HCT116 (cell line): ENCODE results near the gene PLBD2. TPM values are rescaled to one million over a fixed set of nuclear protein-coding genes. Genes with fewer than 3 reads are reported as not detected.

Experiments used
- ATAC-seq: fragments of 200-7000 bp; cut with Tn5 transposase; 2 replicates; pipeline ENCODE4 v1.9.1; 2020; ENCODE audit warnings: mild to moderate bottlenecking, moderate library complexity
- BruUV-seq: library from RNA; stranded (reverse); fragments of 400-500 nt; replicated peaks from 2 replicates; lab custom pipeline; 2021; lab: Mats Ljungman, UMichigan
- CTCF ChIA-PET: fragments of 300-600 bp; sonication (Branson Sonifier 250); formaldehyde crosslinking; loops from one replicate; lab custom pipeline; 2021; ENCODE audit warnings: antibody characterized with exemption; lab: Charles Lee
- POLR2A ChIA-PET: fragments of 300-600, 350-600 bp; sonication (Branson Sonifier 250); formaldehyde crosslinking; loops from one replicate; lab custom pipeline; 2021; ENCODE audit warnings: antibody characterized with exemption; lab: Charles Lee
- RAD21 ChIA-PET, 2 experiments: fragments of 300-600 bp; sonication (Branson Sonifier 250); formaldehyde crosslinking; loops; one replicate each; lab custom pipeline; 2023; ENCODE audit warnings: low total read pairs in 2 of 2; ENCODE audit not compliant: uncharacterized antibody in 2 of 2, unreplicated experiment in 2 of 2, low non-redundant PET in 1 of 2; lab: Charles Lee
- DNase-seq: peaks from one replicate; pipeline ENCODE4 v3.0.0-alpha.2; 2010; ENCODE audit warnings: low read depth, low spot score
- H2AFZ ChIP-seq: fragments of 200-600 bp; shearing (Covaris generic), sonication (generic); 2 replicates; pipeline ENCODE4 v1.6.1; 2017; ENCODE audit warnings: low read depth, mixed run types, mixed read lengths, antibody characterized with exemption, low read length; ENCODE audit not compliant: poor library complexity, severe bottlenecking
- H3K27ac ChIP-seq: 2 replicates; pipeline ENCODE4 v1.5.1; 2012; ENCODE audit warnings: low read depth, low read length
- H3K27me3 ChIP-seq: fragments of 200-600 bp; sonication (generic); 2 replicates; pipeline ENCODE4 v1.6.1; 2016; ENCODE audit warnings: mixed run types, low read length, mixed read lengths; ENCODE audit not compliant: insufficient read depth
- H3K36me3 ChIP-seq, 2 experiments: fragments of 200-500 bp in 1 of 2; fragments of 200-600 bp in 1 of 2; sonication (Bioruptor generic) in 1 of 2; sonication (generic) in 1 of 2; 2 replicates each; pipeline versions ENCODE4 v1.5.1 to v1.6.1; 2014 to 2016; ENCODE audit warnings: low read length in 2 of 2, inconsistent platforms in 1 of 2, mixed read lengths in 1 of 2, mixed run types in 1 of 2; ENCODE audit not compliant: insufficient read depth in 2 of 2, control insufficient read depth in 1 of 2
- H3K4me1 ChIP-seq, 2 experiments: fragments of 200-600 bp in 1 of 2; sonication (generic) in 1 of 2; 2 replicates each; pipeline versions ENCODE4 v1.5.1 to v1.6.1; 2012 to 2017; ENCODE audit warnings: low read length in 2 of 2, inconsistent platforms in 1 of 2, mild to moderate bottlenecking in 1 of 2, mixed read lengths in 1 of 2, mixed run types in 1 of 2, moderate library complexity in 1 of 2; ENCODE audit not compliant: insufficient read depth in 2 of 2, control insufficient read depth in 1 of 2
- H3K4me2 ChIP-seq: fragments of 200-600 bp; sonication (generic); 2 replicates; pipeline ENCODE4 v1.6.1; 2017; ENCODE audit warnings: mixed run types, low read length, mixed read lengths
- H3K4me3 ChIP-seq, 2 experiments: fragments of 200-600 bp in 1 of 2; sonication (generic) in 1 of 2; replicated peaks in 1 of 2; 2 replicates each; pipeline ENCODE4 v1.5.1; 2011 to 2016; ENCODE audit warnings: low read length in 2 of 2, control low read depth in 1 of 2, low read depth in 1 of 2, mild to moderate bottlenecking in 1 of 2, mixed read lengths in 1 of 2, mixed run types in 1 of 2
- H3K79me2 ChIP-seq: fragments of 200-600 bp; sonication (generic); 2 replicates; pipeline ENCODE4 v1.6.1; 2017; ENCODE audit warnings: mild to moderate bottlenecking, mixed run types, low read length, moderate library complexity, mixed read lengths; ENCODE audit not compliant: insufficient read depth
- H3K9ac ChIP-seq: fragments of 200-600 bp; sonication (generic); 2 replicates; pipeline ENCODE4 v1.6.1; 2016; ENCODE audit warnings: low read length, mixed read lengths
- H3K9me2 ChIP-seq: fragments of 200-600 bp; sonication (generic), shearing (Covaris generic); 2 replicates; pipeline ENCODE4 v1.6.1; 2017; ENCODE audit warnings: mixed run types, mild to moderate bottlenecking, moderate library complexity; ENCODE audit not compliant: insufficient read depth
- H3K9me3 ChIP-seq, 2 experiments: fragments of 200-500 bp in 1 of 2; fragments of 200-600 bp in 1 of 2; sonication (Bioruptor generic) in 1 of 2; sonication (generic) in 1 of 2; 2 replicates each; pipeline ENCODE4 v1.6.1; 2014 to 2017; ENCODE audit warnings: low read length in 2 of 2, mixed read lengths in 2 of 2, inconsistent platforms in 1 of 2, low read depth in 1 of 2, mild to moderate bottlenecking in 1 of 2, mixed run types in 1 of 2, moderate library complexity in 1 of 2; ENCODE audit not compliant: control insufficient read depth in 1 of 2, insufficient read depth in 1 of 2
- H4K20me1 ChIP-seq: fragments of 200-600 bp; sonication (generic), shearing (Covaris generic); 2 replicates; pipeline ENCODE4 v1.6.1; 2017; ENCODE audit warnings: mixed run types, mild to moderate bottlenecking, moderate library complexity; ENCODE audit not compliant: insufficient read depth
- EZH2 ChIP-seq: fragments of 200-600 bp; sonication (generic); IDR thresholded peaks from 2 replicates; pipeline ENCODE4 v1.6.1; 2017; ENCODE audit warnings: antibody characterized with exemption, mixed run types
- POLR2A ChIP-seq: IDR thresholded peaks from 2 replicates; pipeline ENCODE4 v1.7.0; 2011; ENCODE audit warnings: borderline replicate concordance; ENCODE audit not compliant: insufficient read depth, insufficient read length; ENCODE audit errors: extremely low read depth
- POLR2AphosphoS5 ChIP-seq: IDR thresholded peaks from 2 replicates; pipeline ENCODE4 v1.6.1; 2011; ENCODE audit warnings: mild to moderate bottlenecking, low read depth, low read length, moderate library complexity
- SRF ChIP-seq: IDR thresholded peaks from 2 replicates; pipeline ENCODE4 v1.6.1; 2012; ENCODE audit warnings: low read depth
- TCF7L2 ChIP-seq: IDR thresholded peaks from 2 replicates; pipeline ENCODE4 v1.7.0; 2011; ENCODE audit warnings: borderline replicate concordance, inconsistent platforms; ENCODE audit not compliant: insufficient read depth, insufficient read length; ENCODE audit errors: extremely low read depth
- ZFX ChIP-seq: fragments of 450-650 bp; IDR thresholded peaks from 2 replicates; pipeline ENCODE4 v1.6.1; 2017
- ZNF274 ChIP-seq: fragments of 200-500 bp; sonication (Bioruptor generic); IDR thresholded peaks from 2 replicates; pipeline ENCODE4 v1.6.1; 2014; ENCODE audit warnings: mild to moderate bottlenecking, low read depth, low read length, inconsistent platforms
- intact Hi-C: fragments of 100-400 bp; cut with micrococcal nuclease; formaldehyde crosslinking; loops from 2 replicates; pipeline ENCODE4 v1.10.0; 2022
- total RNA-seq: library from RNA; stranded (reverse); gene quantifications from one replicate; pipeline ENCODE4 v1.2.1, GENCODE V29; 2021; ENCODE audit not compliant: unreplicated experiment
- TF ChIP-seq, protein P1 (sequence below): IDR thresholded peaks from 2 replicates; pipeline ENCODE4 v1.6.1; 2012
- TF ChIP-seq, protein P2 (sequence below), 3 experiments: fragments of 200-600 bp in 1 of 3; sonication (generic) in 1 of 3; IDR thresholded peaks in 2 of 3; conservative IDR thresholded peaks in 1 of 3; 2 replicates each; pipeline ENCODE4 v1.5.1; 2012 to 2017; ENCODE audit warnings: low read depth in 2 of 3, low read length in 2 of 3, antibody characterized with exemption in 1 of 3, borderline replicate concordance in 1 of 3, control low read depth in 1 of 3, mild to moderate bottlenecking in 1 of 3, mixed read lengths in 1 of 3, mixed run types in 1 of 3, moderate library complexity in 1 of 3; ENCODE audit not compliant: insufficient read depth in 1 of 3
- TF ChIP-seq, protein P3 (sequence below): IDR thresholded peaks from 2 replicates; pipeline ENCODE4 v1.6.1; 2012; ENCODE audit warnings: low read depth
- TF ChIP-seq, protein P4 (sequence below): IDR thresholded peaks from 2 replicates; pipeline ENCODE4 v1.6.1; 2011; ENCODE audit warnings: mild to moderate bottlenecking, low read length, moderate library complexity; ENCODE audit not compliant: insufficient replicate concordance; ENCODE audit errors: extremely low read depth

The PLBD2 gene
- total RNA-seq, 1 experiment from 2014 or later, result 45.0 TPM

DNA sequence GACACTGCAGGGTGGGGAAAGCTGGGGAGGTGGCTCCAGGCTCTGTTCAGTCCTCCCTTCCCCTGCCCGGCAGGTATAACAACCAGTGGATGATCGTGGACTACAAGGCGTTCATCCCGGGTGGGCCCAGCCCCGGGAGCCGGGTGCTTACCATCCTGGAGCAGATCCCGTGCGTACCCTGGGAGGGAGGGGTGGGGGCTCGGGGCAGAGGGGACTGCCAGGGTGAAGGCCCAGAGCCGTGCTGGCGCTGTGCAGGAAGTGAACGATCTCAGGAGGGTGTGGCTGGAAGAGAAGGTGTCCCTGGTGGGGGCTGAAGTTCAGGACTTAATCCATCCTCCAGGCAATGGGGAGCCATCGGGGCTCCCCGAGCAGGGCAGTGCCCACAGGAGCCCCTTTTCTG, 26.4 kb downstream of the PLBD2 start:
- H3K9me2 ChIP-seq, result no peaks in the 10 kb centered on the region
- H3K9me3 ChIP-seq, result no peaks in the 10 kb centered on the region
- BruUV-seq, result no TSS peak
- H3K79me2 ChIP-seq, result no peaks in the 10 kb centered on the region
- H3K4me3 ChIP-seq, result no peak overlapping the region
- ATAC-seq, result no peak
- no peaks in the 10 kb centered on the region for H3K4me1 ChIP-seq
- RAD21 ChIA-PET, result no interaction called here
- H3K27me3 ChIP-seq, result no peaks in the 10 kb centered on the region
- DNase-seq, result no peak
- intact Hi-C loops, result no loop called here
- H3K9ac ChIP-seq, result no peak overlapping the region
- H3K4me2 ChIP-seq, result no peak overlapping the region
- peaks cover 4 to 5% of the 10 kb centered on the region in 2 experiments; a peak in 3 of 4 replicates for H3K36me3 ChIP-seq
- H2AFZ ChIP-seq, result no peak overlapping the region
- H3K27ac ChIP-seq, result no peak overlapping the region
- no peaks in the 10 kb centered on the region for H4K20me1 ChIP-seq
- TF ChIP-seq SRF (no peak), POLR2A (no peak), ZNF274 (no peak)
- TF ChIP-seq, all 23 proteins: peak for 0
- CTCF ChIA-PET, result no interaction called here
- POLR2A ChIA-PET, result no interaction called here

DNA sequence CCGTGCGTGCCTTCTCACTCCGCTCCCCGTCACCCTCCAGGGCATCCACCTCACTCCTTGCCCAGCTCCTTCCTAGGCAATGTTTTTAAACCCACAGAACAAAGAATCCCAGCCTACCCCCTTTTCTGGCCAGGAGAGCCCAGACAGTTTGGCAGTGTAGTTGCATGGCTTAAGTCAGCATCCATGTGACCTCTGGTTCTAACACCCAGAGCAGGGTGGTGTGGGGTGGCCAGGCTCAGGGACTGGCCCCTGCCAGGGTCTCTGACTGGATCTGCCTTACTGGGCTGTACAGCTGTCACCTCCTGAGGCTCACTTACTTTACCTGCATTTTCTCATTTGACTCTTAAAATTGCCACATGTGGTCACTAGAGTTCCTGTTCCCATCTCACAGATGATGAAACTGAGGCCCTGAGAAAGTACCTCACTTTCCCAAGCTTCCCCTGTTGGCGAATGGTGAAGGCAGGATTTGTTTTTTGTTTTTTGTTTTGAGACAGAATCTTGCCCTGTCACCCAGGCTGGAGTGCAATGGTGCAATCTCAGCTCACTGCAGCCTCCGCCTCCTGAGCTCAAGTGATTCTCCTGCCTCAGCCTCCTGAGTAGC, 27.0 kb downstream of the PLBD2 start:
- BruUV-seq, result no TSS peak
- Histone ChIP-seq H3K9me2 (no peaks in the 10 kb centered on the region), H3K9ac (no peak overlapping the region), H3K9me3 (no peaks in the 10 kb centered on the region), H3K4me3 (no peak overlapping the region), H3K27me3 (no peaks in the 10 kb centered on the region), H3K27ac (no peak overlapping the region), H3K4me2 (no peak overlapping the region), H3K4me1 (no peaks in the 10 kb centered on the region), H4K20me1 (no peaks in the 10 kb centered on the region), H3K36me3 (peaks cover 4 to 5% of the 10 kb centered on the region in 2 experiments; a peak in 3 of 4 replicates), H3K79me2 (no peaks in the 10 kb centered on the region), H2AFZ (no peak overlapping the region)
- ATAC-seq, result no peak; the same call in 1 of the 2 replicates
- CTCF ChIA-PET, result no interaction called here
- RAD21 ChIA-PET, result no interaction called here
- no peak for DNase-seq
- intact Hi-C loops, result no loop called here
- POLR2A ChIA-PET, result no interaction called here
- TF ChIP-seq EZH2 (no peak), ZFX (no peak), TCF7L2 (no peak), POLR2AphosphoS5 (no peak), SRF (no peak)
- TF ChIP-seq, protein P1, sequence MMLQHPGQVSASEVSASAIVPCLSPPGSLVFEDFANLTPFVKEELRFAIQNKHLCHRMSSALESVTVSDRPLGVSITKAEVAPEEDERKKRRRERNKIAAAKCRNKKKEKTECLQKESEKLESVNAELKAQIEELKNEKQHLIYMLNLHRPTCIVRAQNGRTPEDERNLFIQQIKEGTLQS, result no peak
- TF ChIP-seq, protein P2, sequence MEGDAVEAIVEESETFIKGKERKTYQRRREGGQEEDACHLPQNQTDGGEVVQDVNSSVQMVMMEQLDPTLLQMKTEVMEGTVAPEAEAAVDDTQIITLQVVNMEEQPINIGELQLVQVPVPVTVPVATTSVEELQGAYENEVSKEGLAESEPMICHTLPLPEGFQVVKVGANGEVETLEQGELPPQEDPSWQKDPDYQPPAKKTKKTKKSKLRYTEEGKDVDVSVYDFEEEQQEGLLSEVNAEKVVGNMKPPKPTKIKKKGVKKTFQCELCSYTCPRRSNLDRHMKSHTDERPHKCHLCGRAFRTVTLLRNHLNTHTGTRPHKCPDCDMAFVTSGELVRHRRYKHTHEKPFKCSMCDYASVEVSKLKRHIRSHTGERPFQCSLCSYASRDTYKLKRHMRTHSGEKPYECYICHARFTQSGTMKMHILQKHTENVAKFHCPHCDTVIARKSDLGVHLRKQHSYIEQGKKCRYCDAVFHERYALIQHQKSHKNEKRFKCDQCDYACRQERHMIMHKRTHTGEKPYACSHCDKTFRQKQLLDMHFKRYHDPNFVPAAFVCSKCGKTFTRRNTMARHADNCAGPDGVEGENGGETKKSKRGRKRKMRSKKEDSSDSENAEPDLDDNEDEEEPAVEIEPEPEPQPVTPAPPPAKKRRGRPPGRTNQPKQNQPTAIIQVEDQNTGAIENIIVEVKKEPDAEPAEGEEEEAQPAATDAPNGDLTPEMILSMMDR (IDR thresholded peaks at IDR 0.05 in 2 of 3, conservative IDR thresholded peaks at IDR 0.05 in 1 of 3; ENCODE audit: borderline replicate concordance in 1 of 3, insufficient read depth in 1 of 3, low read depth in 2 of 3, low read length in 2 of 3), result no peak
- TF ChIP-seq, protein P3, sequence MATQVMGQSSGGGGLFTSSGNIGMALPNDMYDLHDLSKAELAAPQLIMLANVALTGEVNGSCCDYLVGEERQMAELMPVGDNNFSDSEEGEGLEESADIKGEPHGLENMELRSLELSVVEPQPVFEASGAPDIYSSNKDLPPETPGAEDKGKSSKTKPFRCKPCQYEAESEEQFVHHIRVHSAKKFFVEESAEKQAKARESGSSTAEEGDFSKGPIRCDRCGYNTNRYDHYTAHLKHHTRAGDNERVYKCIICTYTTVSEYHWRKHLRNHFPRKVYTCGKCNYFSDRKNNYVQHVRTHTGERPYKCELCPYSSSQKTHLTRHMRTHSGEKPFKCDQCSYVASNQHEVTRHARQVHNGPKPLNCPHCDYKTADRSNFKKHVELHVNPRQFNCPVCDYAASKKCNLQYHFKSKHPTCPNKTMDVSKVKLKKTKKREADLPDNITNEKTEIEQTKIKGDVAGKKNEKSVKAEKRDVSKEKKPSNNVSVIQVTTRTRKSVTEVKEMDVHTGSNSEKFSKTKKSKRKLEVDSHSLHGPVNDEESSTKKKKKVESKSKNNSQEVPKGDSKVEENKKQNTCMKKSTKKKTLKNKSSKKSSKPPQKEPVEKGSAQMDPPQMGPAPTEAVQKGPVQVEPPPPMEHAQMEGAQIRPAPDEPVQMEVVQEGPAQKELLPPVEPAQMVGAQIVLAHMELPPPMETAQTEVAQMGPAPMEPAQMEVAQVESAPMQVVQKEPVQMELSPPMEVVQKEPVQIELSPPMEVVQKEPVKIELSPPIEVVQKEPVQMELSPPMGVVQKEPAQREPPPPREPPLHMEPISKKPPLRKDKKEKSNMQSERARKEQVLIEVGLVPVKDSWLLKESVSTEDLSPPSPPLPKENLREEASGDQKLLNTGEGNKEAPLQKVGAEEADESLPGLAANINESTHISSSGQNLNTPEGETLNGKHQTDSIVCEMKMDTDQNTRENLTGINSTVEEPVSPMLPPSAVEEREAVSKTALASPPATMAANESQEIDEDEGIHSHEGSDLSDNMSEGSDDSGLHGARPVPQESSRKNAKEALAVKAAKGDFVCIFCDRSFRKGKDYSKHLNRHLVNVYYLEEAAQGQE, result no peak
- TF ChIP-seq, protein P4, sequence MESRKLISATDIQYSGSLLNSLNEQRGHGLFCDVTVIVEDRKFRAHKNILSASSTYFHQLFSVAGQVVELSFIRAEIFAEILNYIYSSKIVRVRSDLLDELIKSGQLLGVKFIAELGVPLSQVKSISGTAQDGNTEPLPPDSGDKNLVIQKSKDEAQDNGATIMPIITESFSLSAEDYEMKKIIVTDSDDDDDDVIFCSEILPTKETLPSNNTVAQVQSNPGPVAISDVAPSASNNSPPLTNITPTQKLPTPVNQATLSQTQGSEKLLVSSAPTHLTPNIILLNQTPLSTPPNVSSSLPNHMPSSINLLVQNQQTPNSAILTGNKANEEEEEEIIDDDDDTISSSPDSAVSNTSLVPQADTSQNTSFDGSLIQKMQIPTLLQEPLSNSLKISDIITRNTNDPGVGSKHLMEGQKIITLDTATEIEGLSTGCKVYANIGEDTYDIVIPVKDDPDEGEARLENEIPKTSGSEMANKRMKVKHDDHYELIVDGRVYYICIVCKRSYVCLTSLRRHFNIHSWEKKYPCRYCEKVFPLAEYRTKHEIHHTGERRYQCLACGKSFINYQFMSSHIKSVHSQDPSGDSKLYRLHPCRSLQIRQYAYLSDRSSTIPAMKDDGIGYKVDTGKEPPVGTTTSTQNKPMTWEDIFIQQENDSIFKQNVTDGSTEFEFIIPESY, result no peak
